Right atrium auricular region (tissue), 2 donors: ENCODE measurements around the gene NOP9. TPM values are rescaled to one million over a fixed set of nuclear protein-coding genes. Genes with fewer than 3 reads are reported as not detected.

Experiments used
- DNase-seq: peaks from one replicate; pipeline ENCODE4 v3.0.0-alpha.2; 2019; ENCODE audit warnings: low spot score
- H3K27ac ChIP-seq, 2 donors: fragments of 200-600 bp; sonication (generic); 1 replicate in 1 of 2; 2 replicates in 1 of 2; pipeline ENCODE4 v1.5.1; 2016 to 2019
- H3K27me3 ChIP-seq, 2 donors: fragments of 200-600 bp; sonication (generic); one replicate each; pipeline versions ENCODE4 v1.5.1 to v1.6.0; 2017 to 2019
- H3K36me3 ChIP-seq: fragments of 200-600 bp; sonication (generic); one replicate; pipeline ENCODE4 v1.5.1; 2016
- H3K4me1 ChIP-seq, 2 donors: fragments of 200-600 bp; sonication (generic); one replicate each; pipeline versions ENCODE4 v1.5.1 to v1.6.0; 2017 to 2019
- H3K4me3 ChIP-seq, 2 donors: fragments of 200-600 bp; sonication (generic); 1 replicate in 1 of 2; 2 replicates in 1 of 2; pipeline ENCODE4 v1.5.1; 2017 to 2019; ENCODE audit warnings: mild to moderate bottlenecking in 1 of 2, moderate library complexity in 1 of 2
- H3K9me3 ChIP-seq, 2 donors: fragments of 200-600 bp; sonication (generic); one replicate each; pipeline ENCODE4 v1.5.1; 2019
- total RNA-seq, 2 donors: library from RNA; depleted of rRNA; stranded (reverse); fragments of >200 nt; gene quantifications; one replicate each; pipeline ENCODE4 v1.1.0, GENCODE V29; 2016
- TF ChIP-seq, protein P1 (sequence below), 2 donors: fragments of 200-600 bp; sonication (generic); IDR thresholded peaks; one replicate each; pipeline ENCODE4 v1.5.1; 2019; ENCODE audit warnings: antibody characterized with exemption in 2 of 2

Gene NOP9
- total RNA-seq, 2 donors from 2014 or later = 13.9 to 15.5 TPM

DNA sequence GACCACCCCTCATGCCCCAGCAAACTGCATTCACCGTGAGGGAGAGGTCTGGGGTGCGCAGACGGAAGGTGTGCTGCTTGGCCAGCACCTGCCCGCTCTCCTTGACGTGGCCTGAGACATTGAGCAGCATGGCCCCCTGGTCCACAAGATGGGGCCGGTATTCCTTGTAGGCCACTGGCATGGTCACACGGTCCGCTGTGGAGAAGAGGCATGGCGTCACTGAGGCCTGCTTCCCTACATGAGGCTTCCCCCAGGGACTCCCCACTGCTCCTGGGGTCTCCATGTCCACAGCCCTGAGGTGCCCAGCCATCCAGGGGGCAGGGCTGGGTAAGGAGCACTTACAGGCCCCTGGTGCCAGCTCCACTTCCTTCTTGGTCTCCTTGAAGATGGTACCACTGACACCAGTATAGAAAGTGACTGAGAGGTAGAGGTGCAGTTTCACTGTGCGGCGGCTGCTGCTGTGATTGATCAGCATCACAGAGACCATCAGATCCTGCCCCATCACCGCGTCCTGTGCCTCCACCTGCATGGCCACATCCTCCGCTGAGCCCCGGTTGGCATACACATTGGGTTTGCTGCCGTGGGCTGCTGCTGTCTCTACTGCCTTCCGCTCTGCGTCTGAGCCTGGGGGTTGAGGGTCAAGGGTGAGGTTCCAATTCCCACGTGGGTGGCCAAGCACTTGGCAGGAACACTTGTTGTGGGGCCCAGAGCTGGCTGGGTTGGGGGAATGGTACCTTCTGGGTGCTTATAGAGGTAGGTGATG lies 44.8 kb upstream of the NOP9 start:
- Histone ChIP-seq H3K27ac (no peak overlapping the region), H3K36me3 (no peaks in the 10 kb centered on the region), H3K4me1 (no peaks in the 10 kb centered on the region), H3K4me3 (no peak overlapping the region), H3K27me3 (no peaks in the 10 kb centered on the region), H3K9me3 (no peaks in the 10 kb centered on the region)
- TF ChIP-seq, protein P1, sequence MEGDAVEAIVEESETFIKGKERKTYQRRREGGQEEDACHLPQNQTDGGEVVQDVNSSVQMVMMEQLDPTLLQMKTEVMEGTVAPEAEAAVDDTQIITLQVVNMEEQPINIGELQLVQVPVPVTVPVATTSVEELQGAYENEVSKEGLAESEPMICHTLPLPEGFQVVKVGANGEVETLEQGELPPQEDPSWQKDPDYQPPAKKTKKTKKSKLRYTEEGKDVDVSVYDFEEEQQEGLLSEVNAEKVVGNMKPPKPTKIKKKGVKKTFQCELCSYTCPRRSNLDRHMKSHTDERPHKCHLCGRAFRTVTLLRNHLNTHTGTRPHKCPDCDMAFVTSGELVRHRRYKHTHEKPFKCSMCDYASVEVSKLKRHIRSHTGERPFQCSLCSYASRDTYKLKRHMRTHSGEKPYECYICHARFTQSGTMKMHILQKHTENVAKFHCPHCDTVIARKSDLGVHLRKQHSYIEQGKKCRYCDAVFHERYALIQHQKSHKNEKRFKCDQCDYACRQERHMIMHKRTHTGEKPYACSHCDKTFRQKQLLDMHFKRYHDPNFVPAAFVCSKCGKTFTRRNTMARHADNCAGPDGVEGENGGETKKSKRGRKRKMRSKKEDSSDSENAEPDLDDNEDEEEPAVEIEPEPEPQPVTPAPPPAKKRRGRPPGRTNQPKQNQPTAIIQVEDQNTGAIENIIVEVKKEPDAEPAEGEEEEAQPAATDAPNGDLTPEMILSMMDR (IDR thresholded peaks at IDR 0.05) = no peak
- DNase-seq = no peak

DNA sequence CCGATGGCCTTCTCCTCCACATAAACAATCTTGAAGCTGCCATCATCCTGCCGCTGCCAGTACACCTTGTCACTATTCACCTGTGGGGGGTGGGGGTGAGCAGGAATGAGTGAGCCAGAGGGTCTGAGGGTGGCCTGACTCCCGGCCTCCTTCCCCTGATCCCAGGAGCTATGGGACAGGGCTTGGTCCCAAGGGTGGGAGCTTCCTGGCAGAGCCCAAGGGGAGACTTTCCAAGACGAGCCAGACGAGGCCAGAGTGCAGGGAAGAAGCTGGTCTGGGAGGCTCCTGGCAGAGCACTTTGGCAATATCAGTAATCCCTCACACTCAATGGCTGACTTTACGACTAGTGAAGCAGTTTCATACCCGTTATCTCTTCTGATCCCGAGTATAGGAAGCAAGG lies 44.2 kb upstream of the NOP9 start:
- no peak overlapping the region for H3K4me3 ChIP-seq
- H3K27ac ChIP-seq = no peak overlapping the region
- no peak for DNase-seq
- no peaks in the 10 kb centered on the region for H3K36me3 ChIP-seq
- no peaks in the 10 kb centered on the region for H3K27me3 ChIP-seq
- TF ChIP-seq, protein P1 (IDR thresholded peaks at IDR 0.05) = no peak
- no peaks in the 10 kb centered on the region for H3K4me1 ChIP-seq
- no peaks in the 10 kb centered on the region for H3K9me3 ChIP-seq

DNA sequence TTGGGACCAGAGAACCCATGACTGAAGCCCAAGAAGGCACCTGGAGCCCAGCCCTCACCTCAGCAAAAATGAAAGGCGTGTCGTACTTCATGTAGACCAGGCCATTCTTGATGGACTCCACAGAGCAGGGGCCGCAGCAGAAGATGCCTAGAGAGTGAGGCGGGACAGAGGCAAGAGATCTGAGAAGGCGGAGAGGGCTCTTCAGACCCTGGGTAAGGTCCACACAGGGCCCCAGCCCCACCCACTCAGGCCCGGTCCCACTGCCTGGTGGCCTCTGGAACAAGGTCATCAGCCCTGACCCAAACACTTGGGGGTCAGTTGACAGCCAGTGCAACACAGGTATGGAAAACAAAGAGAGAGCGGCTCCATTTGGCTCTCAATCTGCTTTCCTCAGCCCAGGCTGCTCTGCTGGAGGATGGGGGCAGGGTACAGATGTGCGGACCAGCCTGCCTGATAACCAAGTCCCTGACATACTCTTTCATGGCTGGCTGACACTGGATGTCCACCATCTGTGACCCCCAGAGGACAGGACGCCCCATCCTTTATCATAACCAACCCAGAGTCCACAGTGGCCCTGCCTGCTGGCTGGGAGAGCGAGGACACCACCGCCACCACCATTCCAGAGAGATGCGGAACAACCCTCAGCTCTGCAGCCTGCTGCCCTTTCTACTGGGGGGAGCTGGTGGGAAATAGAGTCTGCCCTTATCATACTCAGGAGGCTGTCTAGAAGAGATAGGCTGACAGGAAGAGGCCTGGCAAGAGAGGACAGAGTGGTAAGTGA lies 43.5 kb upstream of the NOP9 start:
- Histone ChIP-seq H3K9me3 (no peaks in the 10 kb centered on the region), H3K4me1 (no peaks in the 10 kb centered on the region), H3K27ac (no peak overlapping the region), H3K4me3 (no peak overlapping the region), H3K36me3 (no peaks in the 10 kb centered on the region), H3K27me3 (no peaks in the 10 kb centered on the region)
- TF ChIP-seq, protein P1 (IDR thresholded peaks at IDR 0.05) = no peak
- no peak for DNase-seq

DNA sequence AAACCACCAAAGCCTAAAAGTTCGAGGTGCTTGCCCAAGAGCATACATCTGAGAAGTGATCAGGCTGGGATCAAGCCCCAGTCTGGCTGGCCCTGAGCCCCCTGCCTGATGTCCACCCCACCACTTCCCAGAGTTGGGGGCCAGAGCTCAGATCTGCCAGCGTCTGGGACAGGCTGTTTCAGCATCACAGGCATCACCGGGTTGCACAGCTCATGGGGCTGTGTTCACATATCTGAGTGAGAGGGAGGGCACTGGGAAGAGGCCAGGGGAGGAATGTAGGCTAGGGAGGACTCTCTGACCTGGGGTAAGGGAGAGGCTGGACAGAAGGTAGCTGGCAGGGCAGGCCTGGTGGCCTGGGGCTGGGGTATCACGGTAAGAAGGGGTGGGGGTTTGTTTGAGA lies 42.7 kb upstream of the NOP9 start:
- Histone ChIP-seq H3K36me3 (no peaks in the 10 kb centered on the region), H3K4me1 (no peaks in the 10 kb centered on the region), H3K4me3 (no peak overlapping the region), H3K27me3 (no peaks in the 10 kb centered on the region), H3K9me3 (no peaks in the 10 kb centered on the region), H3K27ac (no peak overlapping the region)
- TF ChIP-seq, protein P1 (IDR thresholded peaks at IDR 0.05) = no peak
- DNase-seq = no peak

DNA sequence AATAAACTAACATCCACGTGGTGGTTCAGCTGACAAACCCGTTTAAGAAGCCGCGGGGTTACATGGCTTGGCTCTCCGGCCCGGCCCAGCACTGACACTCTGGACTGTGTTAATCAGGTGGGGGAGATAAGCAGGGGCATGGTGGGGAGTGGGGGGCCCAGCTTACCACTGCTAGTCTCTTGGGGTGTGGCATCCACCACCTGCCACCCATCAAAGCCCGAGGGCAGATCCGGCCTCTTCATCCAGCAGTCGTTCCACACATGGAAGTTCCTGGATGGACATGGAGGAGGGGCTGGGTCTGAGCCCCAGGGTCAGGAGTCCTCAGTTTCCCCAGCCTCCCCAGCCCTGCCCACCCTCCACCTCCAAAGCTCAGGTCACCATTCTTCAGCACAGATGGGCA lies 41.5 kb upstream of the NOP9 start:
- H3K9me3 ChIP-seq = no peaks in the 10 kb centered on the region
- H3K27ac ChIP-seq = no peak overlapping the region
- DNase-seq = no peak
- no peaks in the 10 kb centered on the region for H3K4me1 ChIP-seq
- H3K4me3 ChIP-seq = no peak overlapping the region
- no peaks in the 10 kb centered on the region for H3K36me3 ChIP-seq
- TF ChIP-seq, protein P1 (IDR thresholded peaks at IDR 0.05) = no peak
- no peaks in the 10 kb centered on the region for H3K27me3 ChIP-seq
